HAP-1 (cell line): ENCODE results near the gene INSRR.

Experiments
- DNase-seq, 2 experiments: peaks; one replicate each; pipeline ENCODE4 v3.0.0-alpha.2; 2016 to 2020; ENCODE audit warnings: low spot score in 2 of 2
- H3K27me3 ChIP-seq: fragments of 250-450 bp; sonication (Bioruptor Pico); 2 replicates; pipeline ENCODE4 v1.5.1; 2020; ENCODE audit warnings: low read depth, mild to moderate bottlenecking, moderate library complexity
- H3K36me3 ChIP-seq: fragments of 250-450 bp; sonication (Bioruptor Pico); replicated peaks from 2 replicates; pipeline ENCODE4 v1.5.1; 2020; ENCODE audit warnings: mild to moderate bottlenecking
- H3K4me1 ChIP-seq: fragments of 250-450 bp; sonication (Bioruptor Pico); 2 replicates; pipeline ENCODE4 v1.5.1; 2020; ENCODE audit warnings: mild to moderate bottlenecking
- H3K4me3 ChIP-seq: fragments of 250-450 bp; sonication (Bioruptor Pico); 2 replicates; pipeline ENCODE4 v1.5.1; 2020; ENCODE audit warnings: mild to moderate bottlenecking, moderate library complexity
- H3K9me3 ChIP-seq: fragments of 250-450 bp; sonication (Bioruptor Pico); 2 replicates; pipeline ENCODE4 v1.5.1; 2020; ENCODE audit warnings: mild to moderate bottlenecking, moderate library complexity
- in situ Hi-C: fragments of 300-500 bp; cut with MboI; formaldehyde crosslinking; loops from 3 replicates; pipeline ENCODE4 v1.14.3; 2020; ENCODE audit warnings: low sequenced_read_pairs, inconsistent platforms, mixed read lengths

Gene INSRR

GRCh38 chr1:156858959-156859522 lies at the start of gene INSRR:
Gene INSRR, minus strand, starts transcription at chr1:156859117. Its CDS starts 496 bp downstream, at chr1:156858621.
- no peaks in the 10 kb centered on the region for H3K9me3 ChIP-seq
- H3K36me3 ChIP-seq, result no peaks in the 10 kb centered on the region
- in situ Hi-C loops, result no loop called here
- peaks cover 6% of the 10 kb centered on the region; the same call in 1 of the 2 replicates for H3K4me1 ChIP-seq
- no peak for DNase-seq
- peak within 1 kb of the TSS; percentile 29 for H3K4me3 ChIP-seq
- H3K27me3 ChIP-seq, result peaks cover 4% of the 10 kb centered on the region

DNA sequence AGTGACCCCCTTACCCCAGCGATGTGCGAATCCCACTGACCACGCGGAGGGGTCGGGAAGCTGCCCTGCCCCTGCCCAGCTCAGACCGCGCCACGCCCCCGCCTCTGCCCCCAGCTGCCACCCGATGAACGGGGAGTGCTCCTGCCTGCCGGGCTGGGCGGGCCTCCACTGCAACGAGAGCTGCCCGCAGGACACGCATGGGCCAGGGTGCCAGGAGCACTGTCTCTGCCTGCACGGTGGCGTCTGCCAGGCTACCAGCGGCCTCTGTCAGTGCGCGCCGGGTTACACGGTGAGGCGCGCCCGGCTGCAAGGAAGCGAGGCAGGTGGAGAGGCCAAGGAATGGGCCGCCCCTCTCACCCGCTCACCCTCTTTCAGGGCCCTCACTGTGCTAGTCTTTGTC lies 49.6 kb upstream of the INSRR start:
- in situ Hi-C loops, result no loop called here
- Histone ChIP-seq H3K27me3 (0 out of 2 replicates have a peak, but pooled peaks cover 4% of the 10 kb centered on the region), H3K9me3 (no peaks in the 10 kb centered on the region), H3K4me3 (no peak overlapping the region), H3K4me1 (no peaks in the 10 kb centered on the region), H3K36me3 (no peaks in the 10 kb centered on the region)
- no peak for DNase-seq

DNA sequence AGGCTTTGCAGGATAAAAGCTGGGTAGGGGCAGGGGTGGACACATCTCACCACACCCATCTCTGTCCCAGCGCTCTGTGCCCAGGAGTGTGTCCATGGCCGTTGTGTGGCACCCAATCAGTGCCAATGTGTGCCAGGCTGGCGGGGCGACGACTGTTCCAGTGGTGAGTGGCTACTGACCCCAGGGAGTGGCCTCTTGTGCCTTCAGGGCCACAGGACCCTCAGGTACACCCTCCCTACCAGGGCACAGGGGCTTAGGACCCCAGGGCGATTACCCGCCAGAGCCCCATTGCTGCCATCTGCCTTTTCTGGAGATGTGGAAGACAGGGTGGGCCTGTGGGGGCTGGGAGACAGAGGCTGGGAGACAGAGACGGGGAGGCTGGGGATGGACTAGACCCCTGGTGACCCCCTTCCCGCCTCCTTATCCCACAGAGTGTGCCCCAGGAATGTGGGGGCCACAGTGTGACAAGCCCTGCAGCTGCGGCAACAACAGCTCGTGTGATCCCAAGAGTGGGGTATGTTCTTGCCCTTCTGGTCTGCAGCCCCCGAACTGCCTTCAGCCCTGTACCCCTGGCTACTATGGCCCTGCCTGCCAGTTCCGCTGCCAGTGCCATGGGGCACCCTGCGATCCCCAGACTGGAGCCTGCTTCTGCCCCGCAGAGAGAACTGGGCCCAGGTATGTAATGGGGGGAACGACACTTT lies 47.4 kb upstream of the INSRR start:
- no peak for DNase-seq
- Histone ChIP-seq H3K27me3 (0 out of 2 replicates have a peak, but pooled peaks cover 4% of the 10 kb centered on the region), H3K36me3 (no peaks in the 10 kb centered on the region), H3K4me1 (no peaks in the 10 kb centered on the region), H3K9me3 (no peaks in the 10 kb centered on the region), H3K4me3 (no peak overlapping the region)
- in situ Hi-C loops, result no loop called here

DNA sequence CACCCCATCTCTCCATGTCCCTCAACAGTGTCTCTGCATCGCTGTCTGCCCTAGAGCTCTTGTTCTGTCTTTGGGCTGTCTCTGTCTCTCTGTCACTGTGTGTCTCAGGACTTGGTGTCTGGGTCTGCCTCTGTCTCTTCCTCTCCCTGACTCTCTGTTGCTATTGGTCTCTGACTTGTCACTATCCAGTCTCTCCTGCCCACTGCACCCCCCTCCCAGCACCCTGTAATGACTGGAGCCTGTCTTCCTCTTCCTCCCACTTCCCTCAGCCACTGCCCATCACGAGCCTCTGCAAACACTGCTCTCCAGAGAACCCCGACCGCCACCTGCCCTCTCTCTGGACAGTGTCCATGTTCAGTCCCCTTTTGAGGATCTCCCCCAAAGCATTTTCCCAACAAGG lies 46.7 kb upstream of the INSRR start:
- Histone ChIP-seq H3K4me3 (no peak overlapping the region), H3K4me1 (no peaks in the 10 kb centered on the region), H3K36me3 (no peaks in the 10 kb centered on the region), H3K27me3 (0 out of 2 replicates have a peak, but pooled peaks cover 4% of the 10 kb centered on the region), H3K9me3 (no peaks in the 10 kb centered on the region)
- in situ Hi-C loops, result no loop called here
- no peak for DNase-seq

DNA sequence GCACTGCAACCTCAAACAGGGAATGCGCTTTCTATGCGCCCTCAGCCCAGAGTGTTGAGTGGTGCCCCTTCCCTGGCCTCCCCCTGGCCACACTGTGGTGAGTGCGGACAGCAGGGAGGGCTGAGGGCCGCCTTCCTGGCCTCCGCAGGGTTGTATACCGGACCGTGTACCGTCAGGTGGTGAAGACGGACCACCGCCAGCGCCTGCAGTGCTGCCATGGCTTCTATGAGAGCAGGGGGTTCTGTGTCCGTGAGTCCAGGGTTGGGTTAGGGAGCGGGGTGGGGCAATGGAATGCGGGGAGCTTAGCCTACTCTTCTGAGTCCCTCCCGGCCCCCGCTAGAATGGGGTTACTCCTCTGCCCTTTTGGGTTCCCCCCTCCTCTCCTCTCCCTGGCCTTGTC lies 46.3 kb upstream of the INSRR start:
- H3K4me1 ChIP-seq, result no peaks in the 10 kb centered on the region
- no peaks in the 10 kb centered on the region for H3K9me3 ChIP-seq
- H3K36me3 ChIP-seq, result no peaks in the 10 kb centered on the region
- no peak for DNase-seq
- 0 out of 2 replicates have a peak, but pooled peaks cover 4% of the 10 kb centered on the region for H3K27me3 ChIP-seq
- no peak overlapping the region for H3K4me3 ChIP-seq
- in situ Hi-C loops, result no loop called here

DNA sequence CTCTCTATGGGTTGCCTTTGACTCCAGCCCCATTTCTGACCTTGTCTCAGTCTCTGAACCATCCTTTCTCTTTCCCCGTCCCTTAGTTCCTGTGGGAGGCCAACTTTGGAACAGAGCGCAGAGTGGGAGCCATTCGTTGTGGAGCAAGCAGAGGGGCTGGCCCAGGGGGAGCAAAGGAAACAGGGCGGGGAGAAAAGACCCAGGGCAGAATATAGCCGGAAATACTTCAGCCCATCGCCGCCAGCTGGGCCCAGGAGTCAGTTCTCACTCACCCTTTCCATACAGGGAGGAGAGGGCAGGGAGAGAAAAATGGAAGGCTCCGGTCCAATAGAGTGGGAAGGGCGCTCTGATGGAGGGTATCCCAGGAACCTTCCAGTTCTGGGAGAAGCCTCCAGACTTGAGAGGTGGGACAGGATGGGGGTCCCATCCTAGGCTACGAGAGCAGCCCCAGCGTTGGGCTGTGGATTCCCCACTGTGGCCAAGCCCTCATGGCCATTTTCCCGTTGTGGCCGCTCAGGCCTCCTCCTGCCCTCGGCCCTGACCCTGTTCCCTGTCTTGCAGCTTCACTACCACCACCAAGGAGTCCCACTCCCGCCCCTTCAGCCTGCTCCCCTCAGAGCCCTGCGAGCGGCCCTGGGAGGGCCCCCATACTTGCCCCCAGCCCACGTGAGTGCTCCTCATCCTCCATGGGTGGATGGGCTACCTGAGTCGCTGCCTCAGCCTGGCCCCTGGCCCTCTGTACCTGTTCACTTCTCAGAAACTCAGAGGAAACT lies 45.5 kb upstream of the INSRR start:
- Histone ChIP-seq H3K27me3 (0 out of 2 replicates have a peak, but pooled peaks cover 4% of the 10 kb centered on the region), H3K4me1 (no peaks in the 10 kb centered on the region), H3K36me3 (no peaks in the 10 kb centered on the region), H3K9me3 (no peaks in the 10 kb centered on the region), H3K4me3 (no peak overlapping the region)
- no peak for DNase-seq
- in situ Hi-C loops, result no loop called here

GRCh38 chr1:156903328-156904091 lies 44.6 kb upstream of the INSRR start:
- no peaks in the 10 kb centered on the region for H3K36me3 ChIP-seq
- H3K4me1 ChIP-seq, result no peaks in the 10 kb centered on the region
- no peaks in the 10 kb centered on the region for H3K9me3 ChIP-seq
- H3K4me3 ChIP-seq, result no peak overlapping the region
- in situ Hi-C loops, result no loop called here
- DNase-seq, result no peak
- H3K27me3 ChIP-seq, result 0 out of 2 replicates have a peak, but pooled peaks cover 4% of the 10 kb centered on the region

DNA sequence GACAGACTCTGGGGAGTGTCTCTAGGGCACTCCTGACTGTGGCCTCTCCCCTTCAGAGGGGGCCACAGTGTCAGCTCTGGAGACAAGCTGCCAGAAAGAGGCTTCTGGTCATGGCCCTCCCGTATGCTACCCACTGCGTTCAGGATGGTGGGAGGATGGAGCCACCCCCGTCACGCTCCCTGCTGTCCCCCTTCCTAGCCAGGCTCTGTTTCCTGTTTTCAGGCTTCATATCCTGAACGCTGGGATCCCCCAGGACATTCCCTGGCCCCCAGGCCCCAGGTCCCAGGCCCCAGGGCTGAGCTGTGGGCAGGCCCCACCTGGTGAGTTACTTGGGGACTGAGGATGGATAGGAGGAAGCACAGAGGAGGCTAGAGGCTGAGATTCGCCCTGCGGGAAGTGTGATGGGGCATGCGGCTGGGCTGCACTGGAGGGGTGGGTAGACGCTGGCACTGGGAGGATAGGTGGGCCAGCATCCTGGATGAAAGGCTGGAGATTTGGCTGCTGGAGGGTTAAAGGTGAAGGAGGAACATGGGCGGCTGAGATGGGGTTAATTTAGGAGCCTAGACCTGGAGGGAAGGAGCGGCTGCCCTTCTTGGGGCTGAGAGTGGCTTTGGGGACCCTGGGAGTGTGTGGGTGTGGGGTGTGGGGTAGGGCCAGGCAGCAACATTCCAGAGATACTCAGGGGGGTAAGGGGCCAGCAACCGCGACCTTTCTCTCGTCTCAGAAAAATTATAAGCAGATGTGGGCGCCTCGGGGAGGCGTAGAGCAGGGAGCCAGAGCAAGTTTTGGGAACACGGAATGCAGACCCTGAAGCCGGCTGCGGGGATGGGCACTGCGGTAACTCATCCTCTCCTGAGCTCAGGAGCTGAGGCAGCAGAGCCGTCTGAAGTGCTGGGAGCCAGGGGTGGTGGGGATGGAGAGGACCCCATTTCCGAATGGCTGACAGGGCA lies 43.3 kb upstream of the INSRR start:
- no peak for DNase-seq

DNA sequence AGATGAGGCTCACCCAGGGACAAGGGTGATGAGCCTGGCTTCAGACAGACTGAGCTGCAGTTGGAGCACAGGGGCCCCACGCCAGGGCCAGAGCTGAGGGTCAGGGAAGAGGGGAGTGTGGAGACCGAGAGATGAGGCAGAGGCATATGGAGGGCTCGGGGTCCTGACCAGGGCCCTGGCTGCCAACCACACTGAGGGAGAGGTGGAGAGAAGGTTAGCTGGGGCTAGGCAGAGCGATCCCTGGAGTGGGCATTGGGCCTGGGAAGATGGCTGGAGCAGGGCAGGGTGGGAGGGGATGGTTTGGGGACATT lies 42.6 kb upstream of the INSRR start:
- H3K27me3 ChIP-seq, result 0 out of 2 replicates have a peak, but pooled peaks cover 4% of the 10 kb centered on the region
- in situ Hi-C loops, result no loop called here
- no peaks in the 10 kb centered on the region for H3K9me3 ChIP-seq
- H3K4me3 ChIP-seq, result no peak overlapping the region
- H3K4me1 ChIP-seq, result no peaks in the 10 kb centered on the region
- H3K36me3 ChIP-seq, result no peaks in the 10 kb centered on the region
- DNase-seq, result no peak

More for the DNA sequence above, 43.3 kb upstream of the INSRR start:
- Histone ChIP-seq H3K4me3 (no peak overlapping the region), H3K27me3 (0 out of 2 replicates have a peak, but pooled peaks cover 4% of the 10 kb centered on the region), H3K36me3 (no peaks in the 10 kb centered on the region), H3K9me3 (no peaks in the 10 kb centered on the region), H3K4me1 (no peaks in the 10 kb centered on the region)
- in situ Hi-C loops, result no loop called here

DNA sequence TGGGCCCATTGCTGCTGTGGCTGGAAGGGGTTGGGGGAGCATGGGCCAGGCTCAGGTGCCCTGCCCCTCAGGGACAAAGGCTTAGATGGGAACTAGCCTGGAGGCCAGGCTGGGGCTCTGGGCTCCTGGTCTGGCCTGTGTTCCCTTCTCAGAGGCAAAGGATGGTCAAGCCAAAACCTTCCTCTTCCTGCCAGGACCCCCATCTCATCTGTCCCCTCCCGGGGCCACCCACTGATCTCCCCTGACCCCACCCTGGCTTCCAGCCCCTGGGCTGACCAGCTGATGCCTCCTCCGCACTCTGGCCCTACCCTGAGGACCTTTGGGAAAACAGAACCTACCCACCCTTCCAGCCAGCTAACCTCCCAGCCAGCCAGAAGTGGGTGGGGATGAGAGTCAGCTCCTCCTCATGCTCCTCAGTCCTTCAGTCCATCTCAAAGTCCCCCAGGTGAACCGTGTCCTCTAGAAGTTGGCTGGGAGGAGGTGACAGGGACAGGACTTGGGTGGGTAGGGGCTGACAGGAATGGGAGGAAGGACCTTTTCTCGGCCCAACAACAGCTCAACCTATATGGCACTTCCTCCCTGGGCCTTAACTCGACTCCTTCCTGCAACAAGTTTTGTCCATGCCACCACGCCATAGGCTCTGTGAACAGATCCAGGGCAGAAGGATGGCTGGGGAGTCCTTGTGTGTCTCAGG lies 42.1 kb upstream of the INSRR start:
- 0 out of 2 replicates have a peak, but pooled peaks cover 4% of the 10 kb centered on the region for H3K27me3 ChIP-seq
- in situ Hi-C loops, result no loop called here
- H3K9me3 ChIP-seq, result no peaks in the 10 kb centered on the region
- no peaks in the 10 kb centered on the region for H3K36me3 ChIP-seq
- H3K4me3 ChIP-seq, result no peak overlapping the region
- DNase-seq, result no peak
- H3K4me1 ChIP-seq, result no peaks in the 10 kb centered on the region

DNA sequence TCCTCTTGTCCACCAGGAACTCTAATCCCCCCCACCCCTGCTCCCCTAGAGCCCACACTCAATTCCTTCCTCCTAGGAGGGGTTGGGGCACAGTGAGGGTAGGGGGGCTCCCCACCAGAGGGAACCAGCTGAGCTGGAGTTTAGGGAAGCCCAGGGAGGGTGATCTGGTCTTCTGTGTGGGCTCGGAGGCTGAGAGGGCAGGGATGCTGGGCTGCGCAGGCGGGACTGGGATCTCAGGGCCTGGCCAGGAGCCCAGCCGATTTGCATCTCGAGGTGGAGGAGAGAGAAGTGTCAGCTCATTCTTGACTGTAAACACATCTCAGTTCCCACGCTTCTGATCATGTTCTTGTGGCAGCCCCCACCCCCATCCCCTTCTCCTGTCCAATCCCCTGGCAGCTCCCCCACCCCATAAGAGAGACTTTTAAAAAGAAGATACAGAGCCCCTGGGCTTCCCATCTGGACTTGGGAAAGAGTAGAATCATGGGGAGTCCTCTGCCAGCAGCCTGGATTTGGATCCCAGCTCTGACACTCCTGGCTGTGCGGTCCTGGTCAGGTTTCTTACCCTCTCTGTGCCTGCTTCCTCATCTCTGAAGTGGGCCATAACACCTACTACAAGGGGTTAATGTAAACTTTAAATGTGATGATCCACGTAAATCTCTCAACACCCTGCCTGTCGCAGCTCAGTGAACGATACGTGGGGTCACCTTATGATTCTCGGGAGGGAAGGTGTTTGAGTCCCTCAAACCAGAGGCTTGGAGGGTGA lies 41.2 kb upstream of the INSRR start:
- Histone ChIP-seq H3K9me3 (no peaks in the 10 kb centered on the region), H3K27me3 (0 out of 2 replicates have a peak, but pooled peaks cover 4% of the 10 kb centered on the region), H3K36me3 (no peaks in the 10 kb centered on the region), H3K4me3 (no peak overlapping the region), H3K4me1 (no peaks in the 10 kb centered on the region)
- in situ Hi-C loops, result no loop called here
- DNase-seq, result no peak
